Activated CD4-positive, alpha-beta memory T cell treated with anti-CD3 and anti-CD28 coated beads for 36 hours (primary cell): ENCODE data around the gene SAPCD2. TPM values are rescaled to one million over a fixed set of nuclear protein-coding genes. Genes with fewer than 3 reads are reported as not detected.

Source experiments
- CTCF ChIA-PET: fragments of 350-600 bp; sonication (Branson Sonifier 250); formaldehyde crosslinking; loops from one replicate; lab custom pipeline; 2021; ENCODE audit warnings: antibody characterized with exemption, inconsistent platforms; lab: Charles Lee
- POLR2A ChIA-PET: fragments of 350-600 bp; sonication (Branson Sonifier 250); formaldehyde crosslinking; loops from one replicate; lab custom pipeline; 2021; ENCODE audit warnings: antibody characterized with exemption; lab: Charles Lee
- DNase-seq: peaks from one replicate; pipeline ENCODE4 v3.0.0-alpha.2; 2020
- H3K27ac Mint-ChIP-seq: one replicate; pipeline ENCODE4 v1.8.0; 2021; ENCODE audit warnings: mixed read lengths
- H3K27me3 Mint-ChIP-seq: one replicate; pipeline ENCODE4 v1.8.0; 2021; ENCODE audit warnings: mixed read lengths
- H3K36me3 Mint-ChIP-seq: one replicate; pipeline ENCODE4 v1.8.0; 2021; ENCODE audit warnings: mixed read lengths
- H3K4me1 Mint-ChIP-seq: one replicate; pipeline ENCODE4 v1.8.0; 2021; ENCODE audit warnings: low read depth, mixed read lengths
- H3K4me3 Mint-ChIP-seq: one replicate; pipeline ENCODE4 v1.8.0; 2021; ENCODE audit warnings: mild to moderate bottlenecking, mixed read lengths
- H3K9me3 Mint-ChIP-seq: one replicate; pipeline ENCODE4 v1.8.0; 2021; ENCODE audit warnings: mixed read lengths
- intact Hi-C: fragments of 100-400 bp; cut with micrococcal nuclease; formaldehyde crosslinking; loops from one replicate; pipeline ENCODE4 v1.15.1; 2023
- total RNA-seq, 2 experiments: library from RNA; stranded (reverse); gene quantifications; one replicate each; pipeline ENCODE4 v1.2.3, GENCODE V29; 2021

SAPCD2 gene
- total RNA-seq, 2 experiments from 2014 or later: 6.4 to 6.6 TPM

- Mint-ChIP-seq H3K36me3 (no peaks in the 10 kb centered on the region), H3K27ac (no peak overlapping the region), H3K4me1 (peaks cover 4% of the 10 kb centered on the region), H3K4me3 (no peak overlapping the region), H3K9me3 (no peaks in the 10 kb centered on the region), H3K27me3 (peaks cover 35% of the 10 kb centered on the region)
- no peak for DNase-seq
- ChIA-PET POLR2A (no interaction called here), CTCF (interaction anchor here (2.8 to 10.9 kb wide), 4 partner anchors 8 to 17 kb away, joined by 10 to 208 read pairs (median 22); partner anchors contain the start of gene SAPCD2)
- intact Hi-C loops: no loop called here
These were observed 19.8 kb downstream of the SAPCD2 start for GRCh38 chr9:137050570-137050969.

GRCh38 chr9:137049544-137050449 lies 20.6 kb downstream of the SAPCD2 start:
- Mint-ChIP-seq H3K9me3 (no peaks in the 10 kb centered on the region), H3K4me1 (peaks cover 8% of the 10 kb centered on the region), H3K27ac (no peak overlapping the region), H3K36me3 (no peaks in the 10 kb centered on the region), H3K4me3 (no peak overlapping the region), H3K27me3 (peaks cover 40% of the 10 kb centered on the region)
- intact Hi-C loops: no loop called here
- ChIA-PET CTCF (interaction anchor here (1.1 to 10.9 kb wide), 6 partner anchors 9 to 46 kb away, joined by 3 to 208 read pairs (median 12); partner anchors contain the start of genes MAN1B1 and SAPCD2), POLR2A (no interaction called here)
- DNase-seq: peak; percentile 79

GRCh38 chr9:137048655-137049543 lies 21.5 kb downstream of the SAPCD2 start:
- DNase-seq: no peak
- H3K27ac Mint-ChIP-seq: no peak overlapping the region
- H3K9me3 Mint-ChIP-seq: no peaks in the 10 kb centered on the region
- H3K27me3 Mint-ChIP-seq: peaks cover 43% of the 10 kb centered on the region
- intact Hi-C loops: no loop called here
- peaks cover 10% of the 10 kb centered on the region for H3K4me1 Mint-ChIP-seq
- ChIA-PET POLR2A (no interaction called here), CTCF (interaction anchor here (1.1 to 10.9 kb wide), 7 partner anchors 10 to 47 kb away, joined by 3 to 208 read pairs (median 16); partner anchors contain the start of genes FUT7, MAN1B1 and SAPCD2)
- no peak overlapping the region for H3K4me3 Mint-ChIP-seq
- no peaks in the 10 kb centered on the region for H3K36me3 Mint-ChIP-seq

- Mint-ChIP-seq H3K27ac (no peak within 1 kb of the TSS), H3K9me3 (no peaks in the 10 kb centered on the region), H3K27me3 (peaks cover 34% of the 10 kb centered on the region), H3K4me3 (peak within 1 kb of the TSS; percentile 67), H3K4me1 (peaks cover 10% of the 10 kb centered on the region), H3K36me3 (no peaks in the 10 kb centered on the region)
- DNase-seq: peak; percentile 90
- ChIA-PET POLR2A (interaction anchor here (0.9 to 1.3 kb wide), 3 partner anchors 24 to 238 kb away, joined by 3 to 7 read pairs (median 4); partner anchors contain the start of genes RABL6 and SAPCD2), CTCF (interaction anchor here (0.7 to 10.9 kb wide), 39 partner anchors 9 to 561 kb away, joined by 3 to 208 read pairs (median 4); partner anchors contain the start of genes AJM1, FUT7, MAN1B1 and NRARP)
- intact Hi-C loops: loop anchor here (2.0 kb wide), 1 partner anchor 23 kb away; no protein-coding TSS in a partner anchor
These were observed 24.1 kb downstream of the SAPCD2 start, which contains the start of gene NPDC1 for GRCh38 chr9:137046088-137046787. NPDC1 (minus strand) TSS chr9:137046177; CDS start chr9:137045989, 188 bp downstream.

- no peaks in the 10 kb centered on the region for H3K36me3 Mint-ChIP-seq
These were observed 24.9 kb downstream of the SAPCD2 start for GRCh38 chr9:137045294-137046087.

GRCh38 chr9:137044502-137045177 lies 25.7 kb downstream of the SAPCD2 start:
- Mint-ChIP-seq H3K9me3 (no peaks in the 10 kb centered on the region), H3K4me3 (peak overlapping the region; percentile 67), H3K27ac (no peak overlapping the region), H3K27me3 (peaks cover 25% of the 10 kb centered on the region), H3K36me3 (no peaks in the 10 kb centered on the region), H3K4me1 (peaks cover 10% of the 10 kb centered on the region)
- POLR2A ChIA-PET: no interaction called here
- CTCF ChIA-PET: interaction anchor here (2.3 to 10.9 kb wide), 3 partner anchors 9 to 23 kb away, joined by 16 to 208 read pairs (median 19); partner anchors contain the start of genes ABCA2 and SAPCD2
- DNase-seq: no peak
- intact Hi-C loops: no loop called here

More at GRCh38 chr9:137045294-137046087, 24.9 kb downstream of the SAPCD2 start:
- Mint-ChIP-seq H3K27me3 (peaks cover 34% of the 10 kb centered on the region), H3K9me3 (no peaks in the 10 kb centered on the region), H3K27ac (no peak overlapping the region), H3K4me3 (peak overlapping the region; percentile 67), H3K4me1 (peaks cover 10% of the 10 kb centered on the region)
- DNase-seq: peak; percentile 50
- CTCF ChIA-PET: interaction anchor here (1.4 to 10.9 kb wide), 7 partner anchors 10 to 50 kb away, joined by 3 to 208 read pairs (median 19); partner anchors contain the start of genes ABCA2, FUT7 and SAPCD2
- intact Hi-C loops: loop anchor here (2.0 kb wide), 1 partner anchor 23 kb away; no protein-coding TSS in a partner anchor
- POLR2A ChIA-PET: no interaction called here

GRCh38 chr9:137044037-137044436 lies 26.3 kb downstream of the SAPCD2 start:
- POLR2A ChIA-PET: no interaction called here
- intact Hi-C loops: no loop called here
- Mint-ChIP-seq H3K36me3 (peaks cover 2% of the 10 kb centered on the region), H3K27ac (no peak overlapping the region), H3K4me3 (peak overlapping the region; percentile 67), H3K27me3 (peaks cover 22% of the 10 kb centered on the region), H3K9me3 (no peaks in the 10 kb centered on the region), H3K4me1 (peaks cover 10% of the 10 kb centered on the region)
- CTCF ChIA-PET: interaction anchor here (2.3 to 10.9 kb wide), 3 partner anchors 9 to 24 kb away, joined by 16 to 208 read pairs (median 19); partner anchors contain the start of genes ABCA2 and SAPCD2
- no peak for DNase-seq

GRCh38 chr9:137042751-137043727 lies 27.3 kb downstream of the SAPCD2 start:
- DNase-seq: no peak
- POLR2A ChIA-PET: no interaction called here
- Mint-ChIP-seq H3K4me3 (no peak overlapping the region), H3K27me3 (peaks cover 22% of the 10 kb centered on the region), H3K4me1 (peaks cover 10% of the 10 kb centered on the region), H3K27ac (no peak overlapping the region), H3K9me3 (no peaks in the 10 kb centered on the region), H3K36me3 (peaks cover 6% of the 10 kb centered on the region)
- intact Hi-C loops: no loop called here
- CTCF ChIA-PET: interaction anchor here (2.3 to 10.9 kb wide), 3 partner anchors 8 to 25 kb away, joined by 16 to 208 read pairs (median 19); partner anchors contain the start of genes ABCA2 and SAPCD2

GRCh38 chr9:137041124-137041523 lies 29.2 kb downstream of the SAPCD2 start:
- Mint-ChIP-seq H3K36me3 (peaks cover 6% of the 10 kb centered on the region), H3K27me3 (peaks cover 10% of the 10 kb centered on the region), H3K4me1 (peaks cover 6% of the 10 kb centered on the region), H3K27ac (no peak overlapping the region), H3K4me3 (no peak overlapping the region), H3K9me3 (no peaks in the 10 kb centered on the region)
- no peak for DNase-seq
- CTCF ChIA-PET: no interaction called here
- intact Hi-C loops: no loop called here
- POLR2A ChIA-PET: no interaction called here
